OCI-LY1 (cell line): ENCODE measurements around the gene MAGED4B.
"Not testable (repeated sequence)": the region's sequence is repeated elsewhere in the genome, so short reads cannot be mapped to it uniquely, and the experiment has no call there.

ENCODE experiments used
- H2AFZ ChIP-seq: fragments of 200-600 bp; sonication (generic), shearing (Covaris generic); 2 replicates; pipeline ENCODE4 v1.6.0; 2014; ENCODE audit warnings: antibody characterized with exemption, mild to moderate bottlenecking, low read length
- H3F3A ChIP-seq: fragments of 200-600 bp; sonication (generic), shearing (Covaris generic); 2 replicates; pipeline ENCODE4 v1.6.0; 2014; ENCODE audit warnings: mild to moderate bottlenecking, antibody characterized with exemption, low read length, moderate library complexity; ENCODE audit not compliant: insufficient read depth
- H3K27ac ChIP-seq: fragments of 200-600 bp; sonication (generic); 2 replicates; pipeline ENCODE4 v1.5.1; 2014; ENCODE audit warnings: low read length, mixed run types, mild to moderate bottlenecking, low read depth; ENCODE audit not compliant: poor library complexity, severe bottlenecking
- H3K27me3 ChIP-seq: fragments of 200-600 bp; sonication (generic); 2 replicates; pipeline ENCODE4 v1.6.0; 2014; ENCODE audit warnings: antibody characterized with exemption, mild to moderate bottlenecking, low read length, moderate library complexity; ENCODE audit not compliant: insufficient read depth
- H3K36me3 ChIP-seq: fragments of 200-600 bp; sonication (generic); 2 replicates; pipeline ENCODE4 v1.6.1; 2014; ENCODE audit warnings: mild to moderate bottlenecking, antibody characterized with exemption, low read length, moderate library complexity, mixed read lengths; ENCODE audit not compliant: insufficient read depth
- H3K4me1 ChIP-seq: fragments of 200-600 bp; sonication (generic); 2 replicates; pipeline ENCODE4 v1.5.1; 2014; ENCODE audit warnings: mild to moderate bottlenecking, low read length, moderate library complexity; ENCODE audit not compliant: insufficient read depth, severe bottlenecking
- H3K4me2 ChIP-seq: fragments of 200-600 bp; sonication (generic), shearing (Covaris generic); 2 replicates; pipeline ENCODE4 v1.6.1; 2014; ENCODE audit warnings: low read length
- H3K4me3 ChIP-seq: fragments of 200-600 bp; sonication (generic); 2 replicates; pipeline ENCODE4 v1.5.1; 2014; ENCODE audit warnings: low read length, low read depth, mild to moderate bottlenecking, mixed read lengths; ENCODE audit not compliant: poor library complexity, severe bottlenecking
- H3K79me2 ChIP-seq: fragments of 200-600 bp; shearing (Covaris generic); 2 replicates; pipeline ENCODE4 v1.6.1; 2016; ENCODE audit warnings: mixed run types, low read length, mixed read lengths; ENCODE audit not compliant: insufficient read depth
- H3K9ac ChIP-seq: fragments of 200-600 bp; sonication (generic), shearing (Covaris generic); 2 replicates; pipeline ENCODE4 v1.6.1; 2014; ENCODE audit warnings: mild to moderate bottlenecking, low read length, mixed read lengths
- H3K9me2 ChIP-seq: fragments of 200-600 bp; sonication (generic), shearing (Covaris generic); 2 replicates; pipeline ENCODE4 v1.6.1; 2014; ENCODE audit warnings: low read depth, mild to moderate bottlenecking, low read length, mixed read lengths
- H3K9me3 ChIP-seq: fragments of 200-600 bp; shearing (Covaris generic); 2 replicates; pipeline ENCODE4 v1.6.1; 2014; ENCODE audit warnings: low read length, mixed read lengths
- H4K20me1 ChIP-seq: fragments of 200-600 bp; sonication (generic), shearing (Covaris generic); 2 replicates; pipeline ENCODE4 v1.6.0; 2016; ENCODE audit warnings: mild to moderate bottlenecking, low read length; ENCODE audit not compliant: insufficient read depth
- CTCF ChIP-seq: fragments of 200-600 bp; sonication (generic), shearing (Covaris generic); IDR thresholded peaks from 2 replicates; pipeline ENCODE4 v1.5.1; 2017; ENCODE audit warnings: mild to moderate bottlenecking, antibody characterized with exemption, low read length, moderate library complexity, mixed read lengths
- EZH2 ChIP-seq: fragments of 200-600 bp; sonication (generic), shearing (Covaris generic); IDR thresholded peaks from 2 replicates; pipeline ENCODE4 v1.8.0; 2017; ENCODE audit warnings: borderline replicate concordance, mixed run types, mild to moderate bottlenecking, antibody characterized with exemption, low read length, moderate library complexity, mixed read lengths

Gene MAGED4B

GRCh38 chrX:52078131-52078530 lies 9.1 kb upstream of the MAGED4B start:
- Histone ChIP-seq H3K79me2 (no peaks in the 10 kb centered on the region), H3K36me3 (no peaks in the 10 kb centered on the region), H3K9me2 (no peaks in the 10 kb centered on the region), H3K27me3 (no peaks in the 10 kb centered on the region), H3K4me2 (no peak overlapping the region), H3K9me3 (no peaks in the 10 kb centered on the region), H4K20me1 (no peaks in the 10 kb centered on the region), H2AFZ (no peak overlapping the region), H3F3A (no peaks in the 10 kb centered on the region), H3K4me3 (no peak overlapping the region), H3K9ac (no peak overlapping the region), H3K4me1 (no peaks in the 10 kb centered on the region), H3K27ac (no peak overlapping the region)
- TF ChIP-seq EZH2, result no peak
- TF ChIP-seq CTCF, result no peak

DNA sequence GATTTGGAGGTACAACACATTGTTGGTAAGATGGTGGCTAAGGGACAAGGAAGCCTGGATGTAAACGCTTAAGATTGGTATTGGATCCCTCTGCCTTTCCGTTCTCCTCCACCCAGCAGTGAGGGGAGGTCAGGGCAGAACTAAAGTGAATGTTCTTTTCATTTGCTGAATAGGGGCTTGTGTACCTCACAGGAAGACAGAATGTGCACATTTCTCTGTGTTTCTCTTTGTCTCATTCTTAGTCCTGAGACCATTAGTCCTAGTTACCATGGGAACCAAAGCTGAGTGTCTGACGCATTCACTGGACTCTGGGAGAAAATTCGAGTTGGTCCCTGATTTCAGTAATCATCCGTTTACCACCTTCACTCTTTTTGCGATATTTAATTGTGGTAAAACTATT lies 26.7 kb downstream of the MAGED4B start:
- not testable (repeated sequence) for H3K27me3 ChIP-seq, H3K9ac ChIP-seq, H3F3A ChIP-seq, H3K4me3 ChIP-seq, H3K79me2 ChIP-seq, H2AFZ ChIP-seq, H4K20me1 ChIP-seq, H3K9me3 ChIP-seq, H3K36me3 ChIP-seq, H3K4me2 ChIP-seq, H3K27ac ChIP-seq, H3K4me1 ChIP-seq, H3K9me2 ChIP-seq

DNA sequence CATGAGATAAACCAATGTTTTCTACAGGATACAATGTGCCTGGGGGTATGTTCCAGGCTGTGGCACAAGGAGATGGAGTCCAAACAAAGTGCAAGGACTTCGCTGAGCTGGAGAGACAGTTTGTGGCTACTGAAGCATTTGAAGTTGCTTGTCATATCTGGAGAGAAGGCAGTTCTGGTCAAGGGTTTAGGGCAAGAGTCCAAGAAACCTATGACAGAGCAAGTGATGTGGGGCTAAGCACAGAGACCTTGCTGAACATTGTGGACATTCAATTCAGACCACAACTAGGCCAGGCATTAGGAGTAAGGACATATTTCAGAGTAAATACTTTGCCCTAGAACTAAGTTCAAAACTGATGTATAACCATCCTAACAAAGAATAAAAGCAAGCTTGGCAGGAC lies 34.8 kb downstream of the MAGED4B start:
- H3K9me3 ChIP-seq, result no peaks in the 10 kb centered on the region
- no peaks in the 10 kb centered on the region for H3K9me2 ChIP-seq
- no peak for TF ChIP-seq EZH2
- no peak for TF ChIP-seq CTCF
- no peaks in the 10 kb centered on the region for H3K4me1 ChIP-seq
- H3K36me3 ChIP-seq, result no peaks in the 10 kb centered on the region
- H3K9ac ChIP-seq, result no peak overlapping the region
- no peaks in the 10 kb centered on the region for H3K27me3 ChIP-seq
- no peak overlapping the region for H2AFZ ChIP-seq
- H3K79me2 ChIP-seq, result no peaks in the 10 kb centered on the region
- H3K4me2 ChIP-seq, result no peak overlapping the region
- no peak overlapping the region for H3K4me3 ChIP-seq
- no peaks in the 10 kb centered on the region for H3F3A ChIP-seq
- H4K20me1 ChIP-seq, result no peaks in the 10 kb centered on the region
- H3K27ac ChIP-seq, result no peak overlapping the region

DNA sequence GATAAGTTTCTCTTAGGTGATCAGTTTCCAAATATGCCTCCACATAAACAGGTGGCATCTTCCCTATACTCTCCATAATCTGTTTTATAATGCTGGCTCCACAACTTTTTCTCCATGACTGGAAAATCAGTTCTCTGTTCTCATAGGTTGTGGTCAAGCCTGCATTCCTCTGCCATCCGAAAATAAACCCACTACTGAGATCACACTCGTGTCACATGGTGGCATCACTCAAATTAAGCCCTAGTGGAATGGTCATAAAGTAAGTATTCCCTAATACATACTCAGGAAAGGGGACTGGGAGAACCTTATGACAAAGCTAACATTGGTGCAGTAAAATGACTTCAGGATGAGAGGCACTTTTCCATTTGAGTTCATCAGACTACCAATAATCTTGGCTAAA lies 37.6 kb downstream of the MAGED4B start:
- Histone ChIP-seq H3K27me3 (no peaks in the 10 kb centered on the region), H3K9me3 (no peaks in the 10 kb centered on the region), H3K4me3 (no peak overlapping the region), H3K79me2 (no peaks in the 10 kb centered on the region), H3K36me3 (no peaks in the 10 kb centered on the region), H4K20me1 (no peaks in the 10 kb centered on the region), H3K27ac (no peak overlapping the region), H2AFZ (no peak overlapping the region), H3K4me2 (no peak overlapping the region), H3K9ac (no peak overlapping the region), H3K4me1 (no peaks in the 10 kb centered on the region), H3F3A (no peaks in the 10 kb centered on the region), H3K9me2 (no peaks in the 10 kb centered on the region)
- TF ChIP-seq CTCF (no peak), EZH2 (no peak)
